Measurements from ENCODE around the gene LSM2. TPM values are rescaled to one million over a fixed set of nuclear protein-coding genes. Genes with fewer than 3 reads are reported as not detected.
"Not testable (repeated sequence)": the region's sequence is repeated elsewhere in the genome, so short reads cannot be mapped to it uniquely, and the experiment has no call there.

LSM2 gene
- total RNA-seq, 1 donor from 2014 or later = 50.6 TPM

- Mint-ChIP-seq H3K36me3 (ENCODE audit: unreplicated experiment) (peaks cover 2% of the 10 kb centered on the region), H3K4me3 (ENCODE audit: unreplicated experiment) (no peak overlapping the region), H3K27me3 (ENCODE audit: unreplicated experiment) (no peaks in the 10 kb centered on the region), H3K9me3 (ENCODE audit: unreplicated experiment) (no peaks in the 10 kb centered on the region), H3K4me1 (ENCODE audit: unreplicated experiment) (peaks cover 13% of the 10 kb centered on the region), H3K27ac (ENCODE audit: unreplicated experiment) (peak overlapping the region; percentile 14)
- TF ChIP-seq CTCF (IDR thresholded peaks at IDR 0.05) = no peak
- no peak for DNase-seq (ENCODE audit: extremely low spot score, unreplicated experiment)
Observed at GRCh38 chr6:31797588-31797987, 9.2 kb downstream of the LSM2 start.

- Mint-ChIP-seq H3K27me3 (ENCODE audit: unreplicated experiment) (no peaks in the 10 kb centered on the region), H3K27ac (ENCODE audit: unreplicated experiment) (peak overlapping the region; percentile 3), H3K4me1 (ENCODE audit: unreplicated experiment) (peaks cover 13% of the 10 kb centered on the region), H3K36me3 (ENCODE audit: unreplicated experiment) (peaks cover 2% of the 10 kb centered on the region), H3K9me3 (ENCODE audit: unreplicated experiment) (no peaks in the 10 kb centered on the region), H3K4me3 (ENCODE audit: unreplicated experiment) (peak overlapping the region; percentile 58)
- no peak for DNase-seq (ENCODE audit: extremely low spot score, unreplicated experiment)
- no peak for TF ChIP-seq CTCF (IDR thresholded peaks at IDR 0.05)
Observed at GRCh38 chr6:31796993-31797385, 9.8 kb downstream of the LSM2 start.

GRCh38 chr6:31795616-31796298, 11.0 kb downstream of the LSM2 start, which contains the start of gene VARS1:
Gene VARS1 (minus strand): TSS chr6:31795752. CDS start chr6:31795217, 535 bp downstream.
- Mint-ChIP-seq H3K9me3 (ENCODE audit: unreplicated experiment) (no peaks in the 10 kb centered on the region), H3K36me3 (ENCODE audit: unreplicated experiment) (peaks cover 6% of the 10 kb centered on the region), H3K4me3 (ENCODE audit: unreplicated experiment) (peak within 1 kb of the TSS; percentile 99), H3K27me3 (ENCODE audit: unreplicated experiment) (no peaks in the 10 kb centered on the region), H3K27ac (ENCODE audit: unreplicated experiment) (peak within 1 kb of the TSS; percentile 99), H3K4me1 (ENCODE audit: unreplicated experiment) (peaks cover 17% of the 10 kb centered on the region)
- peak; percentile 96 for DNase-seq (ENCODE audit: extremely low spot score, unreplicated experiment)
- TF ChIP-seq CTCF (IDR thresholded peaks at IDR 0.05) = peak; percentile 88

GRCh38 chr6:31794866-31795615, 11.7 kb downstream of the LSM2 start:
- no peaks in the 10 kb centered on the region for H3K9me3 Mint-ChIP-seq (ENCODE audit: unreplicated experiment)
- H3K27me3 Mint-ChIP-seq (ENCODE audit: unreplicated experiment) = no peaks in the 10 kb centered on the region
- no peak for TF ChIP-seq CTCF (IDR thresholded peaks at IDR 0.05)
- peak overlapping the region; percentile 99 for H3K4me3 Mint-ChIP-seq (ENCODE audit: unreplicated experiment)
- DNase-seq (ENCODE audit: extremely low spot score, unreplicated experiment) = no peak
- peak overlapping the region; percentile 99 for H3K27ac Mint-ChIP-seq (ENCODE audit: unreplicated experiment)
- peaks cover 17% of the 10 kb centered on the region for H3K4me1 Mint-ChIP-seq (ENCODE audit: unreplicated experiment)
- peaks cover 9% of the 10 kb centered on the region for H3K36me3 Mint-ChIP-seq (ENCODE audit: unreplicated experiment)

GRCh38 chr6:31794294-31794865, 12.4 kb downstream of the LSM2 start:
- TF ChIP-seq CTCF (IDR thresholded peaks at IDR 0.05) = no peak
- H3K4me1 Mint-ChIP-seq (ENCODE audit: unreplicated experiment) = peaks cover 17% of the 10 kb centered on the region
- DNase-seq (ENCODE audit: extremely low spot score, unreplicated experiment) = no peak
- H3K36me3 Mint-ChIP-seq (ENCODE audit: unreplicated experiment) = peaks cover 11% of the 10 kb centered on the region
- H3K4me3 Mint-ChIP-seq (ENCODE audit: unreplicated experiment) = peak overlapping the region; percentile 99
- H3K9me3 Mint-ChIP-seq (ENCODE audit: unreplicated experiment) = no peaks in the 10 kb centered on the region
- peak overlapping the region; percentile 99 for H3K27ac Mint-ChIP-seq (ENCODE audit: unreplicated experiment)
- no peaks in the 10 kb centered on the region for H3K27me3 Mint-ChIP-seq (ENCODE audit: unreplicated experiment)

GRCh38 chr6:31793927-31794245, 12.9 kb downstream of the LSM2 start:
- not testable (repeated sequence) for DNase-seq (ENCODE audit: extremely low spot score, unreplicated experiment); H3K9me3 Mint-ChIP-seq (ENCODE audit: unreplicated experiment); H3K27me3 Mint-ChIP-seq (ENCODE audit: unreplicated experiment)
- Mint-ChIP-seq H3K27ac (ENCODE audit: unreplicated experiment) (peak overlapping the region; percentile 99), H3K36me3 (ENCODE audit: unreplicated experiment) (peaks cover 11% of the 10 kb centered on the region), H3K4me3 (ENCODE audit: unreplicated experiment) (peak overlapping the region; percentile 99), H3K4me1 (ENCODE audit: unreplicated experiment) (peaks cover 17% of the 10 kb centered on the region)

Data from osteocyte (in vitro differentiated cells).